GM12875 (cell line): Measurements from ENCODE around the gene CNR2.

Experiments
- H3K4me3 ChIP-seq: one replicate; pipeline ENCODE4 v1.5.1; 2011; ENCODE audit warnings: low read depth, low read length, control low read depth
- TF ChIP-seq, protein P1 (sequence below): IDR thresholded peaks from 2 replicates; pipeline ENCODE4 v1.5.1; 2011; ENCODE audit warnings: low read depth, mild to moderate bottlenecking, control low read depth, inconsistent platforms, low read length, moderate library complexity, borderline replicate concordance; ENCODE audit not compliant: insufficient read depth

Gene CNR2

DNA sequence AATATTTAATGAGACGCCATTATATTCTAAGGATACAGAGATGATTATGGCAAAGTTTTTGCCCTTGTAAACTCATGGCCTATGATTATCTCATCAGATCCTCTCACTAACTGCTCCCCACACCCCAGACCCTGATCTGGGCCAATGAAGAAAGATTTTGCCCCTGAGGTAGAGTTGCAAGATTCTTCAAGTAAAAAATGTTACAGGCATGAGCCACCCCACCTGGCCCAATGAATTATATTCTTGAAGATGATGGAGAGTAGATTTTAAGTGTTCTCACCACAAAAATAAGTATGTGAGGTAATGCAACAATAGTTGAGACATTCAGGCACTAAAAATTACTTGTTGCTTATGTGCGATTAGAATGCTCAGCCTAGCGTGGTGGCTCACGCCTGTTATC, 1.8 kb upstream of the CNR2 start:
- TF ChIP-seq, protein P1, sequence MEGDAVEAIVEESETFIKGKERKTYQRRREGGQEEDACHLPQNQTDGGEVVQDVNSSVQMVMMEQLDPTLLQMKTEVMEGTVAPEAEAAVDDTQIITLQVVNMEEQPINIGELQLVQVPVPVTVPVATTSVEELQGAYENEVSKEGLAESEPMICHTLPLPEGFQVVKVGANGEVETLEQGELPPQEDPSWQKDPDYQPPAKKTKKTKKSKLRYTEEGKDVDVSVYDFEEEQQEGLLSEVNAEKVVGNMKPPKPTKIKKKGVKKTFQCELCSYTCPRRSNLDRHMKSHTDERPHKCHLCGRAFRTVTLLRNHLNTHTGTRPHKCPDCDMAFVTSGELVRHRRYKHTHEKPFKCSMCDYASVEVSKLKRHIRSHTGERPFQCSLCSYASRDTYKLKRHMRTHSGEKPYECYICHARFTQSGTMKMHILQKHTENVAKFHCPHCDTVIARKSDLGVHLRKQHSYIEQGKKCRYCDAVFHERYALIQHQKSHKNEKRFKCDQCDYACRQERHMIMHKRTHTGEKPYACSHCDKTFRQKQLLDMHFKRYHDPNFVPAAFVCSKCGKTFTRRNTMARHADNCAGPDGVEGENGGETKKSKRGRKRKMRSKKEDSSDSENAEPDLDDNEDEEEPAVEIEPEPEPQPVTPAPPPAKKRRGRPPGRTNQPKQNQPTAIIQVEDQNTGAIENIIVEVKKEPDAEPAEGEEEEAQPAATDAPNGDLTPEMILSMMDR = no peak
- H3K4me3 ChIP-seq = no peak overlapping the region

DNA sequence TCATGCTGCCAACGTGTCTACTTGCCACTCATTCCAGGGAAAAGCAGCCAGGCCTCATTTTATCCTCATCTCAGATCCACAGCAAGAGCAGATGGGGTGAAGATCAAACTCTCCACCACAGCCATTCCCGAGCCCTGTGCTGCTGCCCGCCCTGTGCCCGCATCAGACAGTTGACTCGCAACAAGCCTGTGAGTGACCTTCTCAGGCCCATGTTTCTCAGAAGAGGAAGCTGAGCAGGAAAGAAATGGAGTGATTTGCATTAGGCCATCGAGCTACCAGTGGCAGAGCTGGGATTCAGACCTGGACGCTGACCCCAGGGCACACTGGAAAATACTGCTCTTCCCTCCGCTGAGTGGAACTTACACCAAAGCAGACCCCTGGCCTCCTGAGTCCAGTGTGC, 1.2 kb downstream of the CNR2 start:
- peak overlapping the region; percentile 67 for H3K4me3 ChIP-seq

DNA sequence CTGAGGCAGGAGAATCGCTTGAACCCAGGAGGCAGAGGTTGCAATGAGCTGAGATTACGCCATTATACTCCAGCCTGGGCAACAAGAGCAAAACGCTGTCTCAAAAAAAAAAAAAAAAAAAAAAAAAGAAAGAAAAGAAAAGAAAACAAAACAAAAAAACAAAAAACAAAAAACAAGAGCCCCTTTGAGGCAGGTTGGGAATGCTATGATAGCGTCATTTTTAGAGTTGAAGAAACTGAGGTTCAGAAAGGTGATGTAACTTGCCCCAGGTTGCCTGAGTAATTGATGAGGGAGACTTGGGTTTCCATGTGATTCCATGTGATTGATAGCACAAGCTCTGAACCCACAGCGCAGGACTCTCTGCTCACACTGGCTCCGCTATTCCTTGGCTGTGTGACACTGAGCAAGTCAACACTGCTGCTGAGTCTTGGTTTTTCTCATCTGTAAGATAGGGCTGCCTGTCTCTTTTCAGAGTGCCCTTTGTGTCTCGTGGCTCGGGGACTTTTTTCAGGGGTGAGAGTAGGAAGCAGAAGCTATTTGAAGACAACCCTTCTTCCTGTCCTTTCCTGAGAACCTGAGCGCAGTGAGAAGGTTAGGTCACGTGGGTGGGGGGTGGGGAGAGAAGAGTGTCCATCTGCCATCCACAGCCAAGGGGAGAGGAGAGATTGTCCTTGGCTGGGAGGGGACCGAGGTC, 2.5 kb downstream of the CNR2 start:
- H3K4me3 ChIP-seq = peak overlapping the region; percentile 67

More for the DNA sequence above, 1.2 kb downstream of the CNR2 start:
- TF ChIP-seq, protein P1 = no peak

DNA sequence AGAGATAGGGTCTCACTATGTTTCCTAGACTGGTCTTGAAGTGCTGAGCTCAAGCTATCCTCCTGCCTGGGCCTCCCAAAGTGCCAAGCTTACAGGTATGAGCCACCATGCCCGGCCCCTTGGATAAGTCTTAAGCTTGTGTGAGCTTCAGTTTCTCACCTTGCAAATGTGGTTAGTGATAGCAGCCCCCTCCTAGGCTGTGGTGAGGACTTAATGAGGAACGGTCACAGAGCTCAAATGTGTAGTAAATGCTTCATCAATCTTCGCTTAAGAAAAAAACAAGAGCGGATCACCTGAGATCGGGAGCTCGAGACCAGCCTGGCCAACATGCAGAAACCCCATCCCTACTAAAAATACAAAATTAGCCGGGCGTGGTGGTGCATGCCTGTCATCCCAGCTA, 3.0 kb downstream of the CNR2 start:
- TF ChIP-seq, protein P1 = no peak
- peak overlapping the region; percentile 46 for H3K4me3 ChIP-seq

More for the DNA sequence above, 2.5 kb downstream of the CNR2 start:
- TF ChIP-seq, protein P1 = no peak

DNA sequence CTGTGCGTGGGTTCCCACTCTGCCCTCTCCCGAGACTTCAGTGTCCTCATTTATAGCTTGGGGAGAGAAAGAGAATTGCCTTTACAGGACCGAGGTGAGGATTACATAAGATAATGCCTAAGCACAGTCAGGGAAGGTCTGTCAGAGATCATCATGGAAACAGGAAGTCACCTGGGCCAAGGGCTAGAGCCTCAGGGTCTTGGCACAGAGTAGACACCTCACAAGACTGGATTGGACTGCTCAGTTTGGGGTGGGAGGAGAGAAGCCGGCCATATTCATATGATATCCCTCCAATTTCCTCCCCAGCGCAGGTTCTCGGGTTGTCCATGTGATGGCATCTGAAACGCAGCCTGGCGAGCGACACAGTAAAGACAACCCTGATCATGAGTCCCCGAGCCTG, 3.8 kb downstream of the CNR2 start:
- peak overlapping the region; percentile 43 for H3K4me3 ChIP-seq
- TF ChIP-seq, protein P1 = no peak

DNA sequence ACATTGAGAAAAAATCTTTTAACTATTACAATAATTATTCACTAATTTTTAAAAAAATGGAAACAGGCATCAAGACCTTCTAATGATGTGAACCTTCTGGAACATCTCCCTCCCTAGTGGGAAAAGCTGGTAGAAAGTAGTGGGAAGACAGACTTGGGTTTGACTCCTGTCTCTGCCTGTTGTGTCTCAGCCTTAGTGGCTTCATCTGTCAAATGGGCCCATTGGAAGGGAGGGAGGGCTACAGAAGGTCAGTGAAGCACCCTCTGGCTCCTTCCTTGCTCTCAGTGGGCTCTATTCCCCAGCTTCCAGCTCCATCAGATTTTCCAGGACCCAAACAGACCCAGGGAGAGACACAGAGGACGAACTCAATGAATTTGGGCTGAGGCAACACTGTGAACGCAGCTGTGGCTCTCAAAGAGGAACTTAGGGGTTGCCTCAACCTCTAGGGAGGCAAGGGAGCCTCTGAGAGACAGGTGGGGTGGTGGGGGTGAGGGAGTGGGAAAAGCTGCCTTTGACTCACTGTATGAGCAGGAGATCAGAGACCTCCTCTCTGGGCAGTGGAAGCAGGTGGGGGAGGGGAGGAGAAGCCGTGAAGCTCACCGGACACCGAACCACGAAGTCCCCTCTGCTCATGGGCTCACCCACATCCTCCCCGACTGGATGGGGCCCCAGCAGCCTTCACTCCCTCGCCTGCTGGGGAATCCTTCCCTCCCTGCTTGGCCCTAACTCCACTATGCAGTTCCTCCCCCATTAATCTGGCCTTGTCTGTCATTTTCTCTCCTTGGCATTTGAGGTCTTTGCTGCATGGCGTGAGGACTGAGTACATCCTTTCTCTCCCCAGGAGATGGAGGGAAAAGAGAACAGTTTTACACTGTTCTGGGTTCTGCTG, 4.5 kb downstream of the CNR2 start:
- peak overlapping the region; percentile 43 for H3K4me3 ChIP-seq
- TF ChIP-seq, protein P1 = no peak
